Measurements from ENCODE around the gene BABAM2.

- no peak for TF ChIP-seq CTCF (IDR thresholded peaks at IDR 0.05)
- no peak for TF ChIP-seq POLR2A (IDR thresholded peaks at IDR 0.05; ENCODE audit: low read depth)
- TF ChIP-seq POLR2AphosphoS5 (IDR thresholded peaks at IDR 0.05): no peak
- no peak for TF ChIP-seq EP300 (IDR thresholded peaks at IDR 0.05)
Measured at GRCh38 chr2:27871802-27872201, 18.7 kb upstream of the BABAM2 start.

Measured in esophagus muscularis mucosa (tissue), 4 donors.